HEK293T (cell line): ENCODE results near the gene KIF1A.

ENCODE experiments used
- CTCF ChIA-PET: fragments of 350-600 bp; formaldehyde crosslinking; extraction: SDS; loops from one replicate; lab custom pipeline; 2021; ENCODE audit warnings: antibody characterized with exemption, inconsistent platforms; lab: Yijun Ruan, JAX
- POLR2A ChIA-PET: fragments of 350-600 bp; formaldehyde crosslinking; extraction: SDS; loops from one replicate; lab custom pipeline; 2020; ENCODE audit warnings: antibody characterized with exemption, inconsistent platforms; lab: Yijun Ruan, JAX
- DNase-seq: peaks from one replicate; pipeline ENCODE4 v3.0.0; 2012; ENCODE audit warnings: mixed read lengths; ENCODE audit errors: extremely low spot score
- ARNT ChIP-seq: fragments of 450-650 bp; IDR thresholded peaks from 2 replicates; pipeline ENCODE4 v1.6.1; 2017; ENCODE audit warnings: mild to moderate bottlenecking
- BHLHE40 ChIP-seq: fragments of 450-650 bp; IDR thresholded peaks from 2 replicates; pipeline ENCODE4 v1.6.1; 2016; ENCODE audit warnings: mild to moderate bottlenecking, moderate library complexity, borderline replicate concordance
- CTBP1 ChIP-seq: fragments of 450-650 bp; IDR thresholded peaks from 2 replicates; pipeline ENCODE4 v1.6.1; 2016; ENCODE audit warnings: borderline replicate concordance
- ELF4 ChIP-seq: fragments of 450-650 bp; IDR thresholded peaks from 2 replicates; pipeline ENCODE4 v1.6.1; 2017; ENCODE audit warnings: antibody characterized with exemption
- FOXA1 ChIP-seq: fragments of 450-650 bp; IDR thresholded peaks from 2 replicates; pipeline ENCODE4 v1.6.1; 2016; ENCODE audit warnings: mild to moderate bottlenecking
- FOXK2 ChIP-seq: fragments of 450-650 bp; IDR thresholded peaks from 2 replicates; pipeline ENCODE4 v1.6.1; 2016; ENCODE audit warnings: mild to moderate bottlenecking
- FOXM1 ChIP-seq: fragments of 450-650 bp; IDR thresholded peaks from 2 replicates; pipeline ENCODE4 v1.6.1; 2017; ENCODE audit warnings: mild to moderate bottlenecking, borderline replicate concordance
- HDGF ChIP-seq: fragments of 450-650 bp; IDR thresholded peaks from 2 replicates; pipeline ENCODE4 v1.6.1; 2017; ENCODE audit warnings: antibody characterized with exemption, borderline replicate concordance
- L3MBTL2 ChIP-seq: fragments of 450-650 bp; conservative IDR thresholded peaks from 2 replicates; pipeline ENCODE4 v1.6.1; 2016; ENCODE audit warnings: mild to moderate bottlenecking
- LEF1 ChIP-seq: fragments of 450-650 bp; IDR thresholded peaks from 2 replicates; pipeline ENCODE4 v1.6.1; 2017; ENCODE audit warnings: mild to moderate bottlenecking, borderline replicate concordance
- NFRKB ChIP-seq: fragments of 450-650 bp; IDR thresholded peaks from 2 replicates; pipeline ENCODE4 v1.6.1; 2016; ENCODE audit warnings: mild to moderate bottlenecking, moderate library complexity
- SP1 ChIP-seq: fragments of 450-650 bp; IDR thresholded peaks from 2 replicates; pipeline ENCODE4 v1.6.1; 2017
- SUZ12 ChIP-seq: fragments of 450-650 bp; IDR thresholded peaks from 2 replicates; pipeline ENCODE4 v1.6.1; 2016; ENCODE audit warnings: mild to moderate bottlenecking
- TARDBP ChIP-seq: fragments of 450-650 bp; IDR thresholded peaks from 2 replicates; pipeline ENCODE4 v1.6.1; 2016
- ZNF384 ChIP-seq: fragments of 450-650 bp; IDR thresholded peaks from 2 replicates; pipeline ENCODE4 v1.6.1; 2016
- TF ChIP-seq, protein P1 (sequence below): fragments of 450-650 bp; IDR thresholded peaks from 2 replicates; pipeline ENCODE4 v1.6.1; 2016

The KIF1A gene

DNA sequence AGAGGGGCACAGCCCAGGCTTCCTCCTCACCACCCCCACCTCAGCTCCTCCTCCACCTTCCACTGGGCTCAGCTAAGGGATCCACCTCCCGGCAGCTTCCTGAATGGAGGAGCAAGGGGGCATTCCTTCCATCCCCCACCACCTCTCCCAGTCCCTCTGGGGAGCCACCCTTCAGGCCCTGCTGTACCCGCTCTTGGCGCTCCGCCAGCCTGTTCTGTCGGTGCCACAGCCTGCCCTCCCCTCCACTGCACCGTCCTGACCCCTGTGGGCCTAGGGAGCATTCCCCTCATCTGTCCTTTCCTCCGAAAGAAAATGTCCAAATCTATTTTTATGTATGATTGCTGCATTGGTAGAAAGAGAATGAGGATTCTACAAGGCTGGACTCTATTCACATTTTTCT lies 59.9 kb downstream of the KIF1A start:
- ChIA-PET CTCF (interaction anchor here (0.8 kb wide), 1 partner anchor 20 kb away, joined by 4 read pairs; no protein-coding TSS in a partner anchor), POLR2A (no interaction called here)
- no peak for DNase-seq
- TF ChIP-seq ARNT = no peak
- TF ChIP-seq CTBP1 = no peak
- no peak for TF ChIP-seq ZNF384
- TF ChIP-seq TARDBP = no peak
- no peak for TF ChIP-seq FOXM1
- TF ChIP-seq BHLHE40 = no peak
- no peak for TF ChIP-seq HDGF
- TF ChIP-seq, protein P1, sequence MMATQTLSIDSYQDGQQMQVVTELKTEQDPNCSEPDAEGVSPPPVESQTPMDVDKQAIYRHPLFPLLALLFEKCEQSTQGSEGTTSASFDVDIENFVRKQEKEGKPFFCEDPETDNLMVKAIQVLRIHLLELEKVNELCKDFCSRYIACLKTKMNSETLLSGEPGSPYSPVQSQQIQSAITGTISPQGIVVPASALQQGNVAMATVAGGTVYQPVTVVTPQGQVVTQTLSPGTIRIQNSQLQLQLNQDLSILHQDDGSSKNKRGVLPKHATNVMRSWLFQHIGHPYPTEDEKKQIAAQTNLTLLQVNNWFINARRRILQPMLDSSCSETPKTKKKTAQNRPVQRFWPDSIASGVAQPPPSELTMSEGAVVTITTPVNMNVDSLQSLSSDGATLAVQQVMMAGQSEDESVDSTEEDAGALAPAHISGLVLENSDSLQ = no peak
- no peak for TF ChIP-seq FOXA1
- TF ChIP-seq FOXK2 = no peak
- no peak for TF ChIP-seq NFRKB
- no peak for TF ChIP-seq LEF1
- TF ChIP-seq L3MBTL2 = no peak
- no peak for TF ChIP-seq ELF4
- no peak for TF ChIP-seq SP1

DNA sequence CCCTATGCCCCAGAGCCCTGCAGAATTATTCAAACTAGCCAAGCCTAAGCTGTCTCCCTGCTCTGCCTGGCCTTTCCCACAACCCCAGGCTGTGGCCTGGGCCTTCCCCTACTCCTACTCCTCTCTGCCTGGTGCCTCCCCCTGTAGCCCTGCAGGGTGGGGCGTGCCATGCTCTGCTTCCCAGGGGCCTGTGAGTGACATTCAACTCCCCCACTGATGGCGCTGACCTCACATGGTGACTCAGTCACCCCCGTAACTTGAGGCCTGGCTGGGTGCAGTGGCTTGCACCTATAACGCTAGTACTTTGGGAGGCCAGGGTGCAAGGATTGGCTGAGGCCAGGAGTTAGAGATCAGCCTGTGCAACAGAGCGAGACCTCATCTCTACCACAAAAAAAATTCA lies 60.6 kb downstream of the KIF1A start:
- DNase-seq = no peak
- ChIA-PET CTCF (interaction anchor here (0.8 kb wide), 1 partner anchor 21 kb away, joined by 4 read pairs; no protein-coding TSS in a partner anchor), POLR2A (no interaction called here)
- TF ChIP-seq FOXK2 (no peak), HDGF (no peak), SP1 (no peak), LEF1 (no peak), TARDBP (no peak), ZNF384 (no peak), NFRKB (no peak), L3MBTL2 (no peak), CTBP1 (no peak), SUZ12 (no peak), FOXA1 (no peak), FOXM1 (no peak), ARNT (no peak), BHLHE40 (no peak)
- TF ChIP-seq, protein P1 = no peak

DNA sequence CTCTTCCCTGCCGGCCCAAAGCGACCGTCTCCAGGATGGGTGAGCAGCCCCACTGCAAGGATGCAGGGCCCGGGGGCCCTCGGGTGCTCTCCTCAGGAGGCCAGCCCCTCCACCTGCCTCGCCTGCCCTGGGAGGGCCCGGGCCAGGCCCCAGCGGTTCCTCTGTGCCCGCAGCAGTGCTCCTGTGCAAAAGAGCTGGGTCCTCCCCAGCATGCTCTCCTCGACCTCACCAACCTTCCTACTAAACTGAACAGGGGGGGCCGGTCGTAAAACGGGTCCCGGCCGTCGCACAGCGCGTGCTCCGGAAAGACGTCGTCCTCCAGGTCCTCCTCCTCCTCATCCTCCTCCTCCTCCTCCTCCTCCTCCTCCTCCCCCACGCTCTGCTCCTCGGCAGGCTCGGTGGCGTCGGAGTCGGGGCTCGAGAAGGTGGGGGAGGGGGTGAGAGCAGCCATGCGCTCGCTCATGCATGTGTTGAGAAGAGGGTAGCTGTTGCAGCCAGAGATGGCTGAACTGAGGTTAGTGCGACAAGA lies 62.9 kb downstream of the KIF1A start:
- ChIA-PET POLR2A (no interaction called here), CTCF (interaction anchor here (0.6 kb wide), 1 partner anchor 521 kb away, joined by 3 read pairs; no protein-coding TSS in a partner anchor)
- no peak for DNase-seq
- TF ChIP-seq ELF4 (no peak), NFRKB (no peak), LEF1 (no peak), CTBP1 (no peak), FOXM1 (no peak), TARDBP (no peak), FOXK2 (no peak), ZNF384 (no peak), HDGF (no peak), ARNT (no peak), FOXA1 (no peak), L3MBTL2 (no peak), SUZ12 (no peak), BHLHE40 (no peak)
- TF ChIP-seq, protein P1 = no peak

DNA sequence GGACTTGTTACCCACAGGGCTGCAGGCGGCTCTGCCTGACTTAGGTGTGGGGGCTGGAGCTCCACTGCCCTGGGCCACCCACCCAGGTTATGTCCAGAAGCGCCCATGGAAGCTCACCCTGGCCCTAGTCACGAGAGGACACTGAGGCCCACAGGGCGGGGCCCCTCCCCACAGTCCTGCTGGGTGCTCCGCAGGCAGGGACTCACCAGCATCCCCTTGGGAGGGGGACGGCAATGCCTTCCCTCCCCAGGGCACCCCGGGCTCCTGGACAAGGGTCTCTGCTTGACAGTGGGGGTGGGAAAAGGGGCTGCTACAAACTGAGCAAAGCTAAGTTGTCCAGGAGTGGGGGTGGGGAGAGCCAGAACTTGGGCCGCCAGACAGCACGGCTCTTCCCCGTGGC lies 67.8 kb downstream of the KIF1A start:
- TF ChIP-seq, protein P1 = no peak
- TF ChIP-seq ZNF384 (no peak), L3MBTL2 (no peak), FOXM1 (no peak), ARNT (no peak), SP1 (no peak)
- ChIA-PET POLR2A (no interaction called here), CTCF (no interaction called here)
- DNase-seq = no peak

DNA sequence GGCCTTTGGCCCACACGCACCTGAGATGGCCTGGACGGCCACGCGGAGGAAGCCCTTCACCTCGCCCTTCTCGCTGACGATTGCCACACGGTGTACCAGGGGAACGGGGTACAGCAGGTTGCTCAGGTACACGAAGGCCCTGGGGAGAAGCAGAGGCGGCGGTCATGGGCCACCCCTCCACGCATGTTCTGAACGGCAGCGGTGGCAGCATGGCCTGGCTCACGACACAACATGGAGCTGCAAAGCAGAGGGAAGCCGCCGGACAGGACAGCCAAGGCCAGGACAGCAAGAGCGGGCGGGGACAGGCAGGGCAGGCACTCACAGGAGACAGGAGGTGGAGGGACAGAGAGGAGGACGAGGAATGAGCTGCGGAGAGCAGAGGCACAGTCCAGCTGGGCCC lies 69.6 kb downstream of the KIF1A start:
- POLR2A ChIA-PET = no interaction called here
- CTCF ChIA-PET = no interaction called here
- TF ChIP-seq BHLHE40 = no peak
- TF ChIP-seq L3MBTL2 = no peak
- TF ChIP-seq ELF4 = no peak
- no peak for TF ChIP-seq SP1
- TF ChIP-seq, protein P1 = no peak
- no peak for TF ChIP-seq HDGF
- TF ChIP-seq ZNF384 = no peak
- no peak for TF ChIP-seq FOXA1
- TF ChIP-seq NFRKB = no peak
- no peak for TF ChIP-seq CTBP1
- TF ChIP-seq TARDBP = no peak
- TF ChIP-seq FOXM1 = no peak
- TF ChIP-seq ARNT = no peak
- no peak for TF ChIP-seq LEF1
- no peak for TF ChIP-seq FOXK2
- TF ChIP-seq SUZ12 = no peak
- DNase-seq = no peak
